GM18499 (cell line): ENCODE data around the gene UGGT1.
"Not testable (repeated sequence)": the region's sequence is repeated elsewhere in the genome, so short reads cannot be mapped to it uniquely, and the experiment has no call there.

ENCODE experiments used
- ATAC-seq: cut with Tn5 transposase; IDR thresholded peaks from one replicate; pipeline ENCODE4 v1.9.1; 2021; ENCODE audit warnings: moderate number of reproducible peaks; ENCODE audit not compliant: insufficient read depth, unreplicated experiment

The UGGT1 gene

GRCh38 chr2:128208631-128209324, 117.8 kb downstream of the UGGT1 start:
- ATAC-seq = not testable (repeated sequence)

GRCh38 chr2:128214251-128214650, 123.3 kb downstream of the UGGT1 start:
- ATAC-seq = no peak

GRCh38 chr2:128214866-128215460, 124.0 kb downstream of the UGGT1 start:
- no peak for ATAC-seq

GRCh38 chr2:128215897-128216642, 125.1 kb downstream of the UGGT1 start:
- no peak for ATAC-seq

GRCh38 chr2:128217671-128218070, 126.7 kb downstream of the UGGT1 start:
- ATAC-seq = no peak

- ATAC-seq = no peak
Observed at GRCh38 chr2:128219891-128220290, 128.9 kb downstream of the UGGT1 start.

- ATAC-seq = no peak
Observed at GRCh38 chr2:128227862-128228261, 136.9 kb downstream of the UGGT1 start.

GRCh38 chr2:128228894-128229293, 137.9 kb downstream of the UGGT1 start:
- ATAC-seq = no peak

GRCh38 chr2:128232965-128233789, 142.2 kb downstream of the UGGT1 start:
- peak; percentile 79 for ATAC-seq

GRCh38 chr2:128233790-128234395, 142.9 kb downstream of the UGGT1 start:
- ATAC-seq = no peak

GRCh38 chr2:128234613-128235012, 143.6 kb downstream of the UGGT1 start:
- ATAC-seq = no peak

- ATAC-seq = no peak
Observed at GRCh38 chr2:128235581-128235980, 144.6 kb downstream of the UGGT1 start.

GRCh38 chr2:128236491-128237035, 145.6 kb downstream of the UGGT1 start:
- ATAC-seq = no peak

- ATAC-seq = no peak
Observed at GRCh38 chr2:128237081-128237534, 146.1 kb downstream of the UGGT1 start.

GRCh38 chr2:128237911-128238697, 147.1 kb downstream of the UGGT1 start:
- ATAC-seq = no peak

- ATAC-seq = no peak
Observed at GRCh38 chr2:128241896-128242295, 150.9 kb downstream of the UGGT1 start.
